HepG2 (cell line): Measurements from ENCODE around the gene BCL2L2. TPM values are rescaled to one million over a fixed set of nuclear protein-coding genes. Genes with fewer than 3 reads are reported as not detected.

Source experiments
- ATF7-NPFF ChIP-seq: sonication (generic); formaldehyde crosslinking; IDR thresholded peaks from 2 replicates; pipeline ENCODE4 v1.8.1; 2023; ENCODE audit warnings: mild to moderate bottlenecking, low read depth, missing genetic modification reagents, moderate library complexity
- KDM5A ChIP-seq: fragments of 200-600 bp; sonication (generic); IDR thresholded peaks from 2 replicates; pipeline ENCODE4 v1.7.0; 2018; ENCODE audit warnings: antibody characterized with exemption, mild to moderate bottlenecking, low read length, borderline replicate concordance
- MEIS2 ChIP-seq: sonication (generic); formaldehyde crosslinking; IDR thresholded peaks from 2 replicates; pipeline ENCODE4 v1.9.0; 2021; ENCODE audit warnings: mild to moderate bottlenecking, missing genetic modification reagents
- MTF2 ChIP-seq: sonication (generic); formaldehyde crosslinking; IDR thresholded peaks from 2 replicates; pipeline ENCODE4 v1.5.0; 2020; ENCODE audit warnings: missing genetic modification reagents, borderline replicate concordance
- YEATS4 ChIP-seq: sonication (generic); formaldehyde crosslinking; IDR thresholded peaks from 2 replicates; pipeline ENCODE4 v1.4.0; 2020; ENCODE audit warnings: missing genetic modification reagents, borderline replicate concordance
- ZNF841 ChIP-seq: sonication (generic); formaldehyde crosslinking; IDR thresholded peaks from 2 replicates; pipeline ENCODE4 v1.8.1; 2023; ENCODE audit warnings: missing genetic modification reagents, borderline replicate concordance
- polyA plus RNA-seq, 8 experiments: library from polyadenylated mRNA; depleted of rRNA in 3 of 8; stranded (reverse) in 7 of 8; unstranded in 1 of 8; fragments of >200 nt; fragmentation: Illumina TruSeq in 4 of 8; extraction: Trizol in 4 of 8; gene quantifications; 2 replicates each; pipeline versions ENCODE4 v1.2.1 to v1.2.3, GENCODE V29; 2011 to 2016; ENCODE audit warnings: low read depth in 4 of 8, missing spikeins in 1 of 8, mixed read lengths in 1 of 8; ENCODE audit not compliant: insufficient read depth in 1 of 8
- total RNA-seq, 5 experiments: library from RNA; depleted of rRNA; stranded (reverse); fragments of >200 nt; fragmentation: Illumina TruSeq; extraction: Trizol; gene quantifications; 2 replicates each; pipeline ENCODE4 v1.2.3, GENCODE V29; 2016; ENCODE audit warnings: low read depth in 1 of 5
- TF ChIP-seq, protein P1 (sequence below): sonication (generic); formaldehyde crosslinking; IDR thresholded peaks from 2 replicates; pipeline ENCODE4; 2020; ENCODE audit warnings: missing genetic modification reagents, mild to moderate bottlenecking, borderline replicate concordance
- TF ChIP-seq, protein P2 (sequence below): IDR thresholded peaks from 2 replicates; pipeline ENCODE4 v1.4.0; 2020; ENCODE audit warnings: mild to moderate bottlenecking, missing genetic modification reagents
- TF ChIP-seq, protein P3 (sequence below): sonication (generic); formaldehyde crosslinking; IDR thresholded peaks from 2 replicates; pipeline ENCODE4 v1.5.0; 2020; ENCODE audit warnings: mild to moderate bottlenecking, missing genetic modification reagents

The BCL2L2 gene
- total and polyA plus RNA-seq, 2 of the 13 experiments (the other 11 are each of a cell fraction or from before 2014, with no cell fraction given) = 28.1 to 49.8 TPM

DNA sequence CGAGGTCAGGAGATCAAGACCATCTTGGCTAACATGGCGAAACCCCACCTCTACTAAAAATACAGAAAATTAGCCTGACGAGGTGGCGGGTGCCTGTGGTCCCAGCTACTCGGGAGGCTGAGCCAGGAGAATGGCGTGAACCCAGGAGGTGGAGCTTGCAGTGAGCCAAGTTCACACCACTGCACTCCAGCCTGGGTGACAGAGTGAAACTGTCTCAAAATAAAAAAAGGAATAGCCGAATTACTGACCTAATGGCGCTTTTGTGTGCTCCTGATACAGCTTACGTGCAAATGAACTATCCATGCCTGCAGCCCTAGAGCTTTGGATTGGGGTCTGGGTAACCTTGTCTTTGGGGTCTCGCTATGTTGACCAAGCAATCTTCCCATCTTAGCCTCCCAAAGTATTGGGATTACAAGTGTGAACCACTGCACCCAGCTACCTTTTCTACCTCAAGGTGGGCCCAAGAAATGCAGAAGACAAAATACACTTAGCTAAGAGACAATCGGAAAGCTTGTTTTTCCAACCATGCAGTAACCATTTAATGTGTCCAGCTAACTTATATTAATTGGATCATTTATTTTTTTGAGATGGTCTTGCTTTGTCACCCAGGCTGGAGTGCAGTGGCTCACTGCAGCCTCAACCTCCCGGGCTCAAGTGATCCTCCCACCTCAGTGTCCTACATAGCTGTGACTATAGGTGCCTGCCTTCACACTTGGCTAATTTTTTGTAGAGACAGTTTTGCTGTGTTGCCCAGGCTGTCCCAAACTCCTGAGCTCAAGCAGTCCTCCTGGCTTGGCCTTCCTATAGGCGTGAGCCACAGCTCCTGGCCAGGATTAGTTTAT, 20.1 kb downstream of the BCL2L2 start (continued):
- TF ChIP-seq, protein P1, sequence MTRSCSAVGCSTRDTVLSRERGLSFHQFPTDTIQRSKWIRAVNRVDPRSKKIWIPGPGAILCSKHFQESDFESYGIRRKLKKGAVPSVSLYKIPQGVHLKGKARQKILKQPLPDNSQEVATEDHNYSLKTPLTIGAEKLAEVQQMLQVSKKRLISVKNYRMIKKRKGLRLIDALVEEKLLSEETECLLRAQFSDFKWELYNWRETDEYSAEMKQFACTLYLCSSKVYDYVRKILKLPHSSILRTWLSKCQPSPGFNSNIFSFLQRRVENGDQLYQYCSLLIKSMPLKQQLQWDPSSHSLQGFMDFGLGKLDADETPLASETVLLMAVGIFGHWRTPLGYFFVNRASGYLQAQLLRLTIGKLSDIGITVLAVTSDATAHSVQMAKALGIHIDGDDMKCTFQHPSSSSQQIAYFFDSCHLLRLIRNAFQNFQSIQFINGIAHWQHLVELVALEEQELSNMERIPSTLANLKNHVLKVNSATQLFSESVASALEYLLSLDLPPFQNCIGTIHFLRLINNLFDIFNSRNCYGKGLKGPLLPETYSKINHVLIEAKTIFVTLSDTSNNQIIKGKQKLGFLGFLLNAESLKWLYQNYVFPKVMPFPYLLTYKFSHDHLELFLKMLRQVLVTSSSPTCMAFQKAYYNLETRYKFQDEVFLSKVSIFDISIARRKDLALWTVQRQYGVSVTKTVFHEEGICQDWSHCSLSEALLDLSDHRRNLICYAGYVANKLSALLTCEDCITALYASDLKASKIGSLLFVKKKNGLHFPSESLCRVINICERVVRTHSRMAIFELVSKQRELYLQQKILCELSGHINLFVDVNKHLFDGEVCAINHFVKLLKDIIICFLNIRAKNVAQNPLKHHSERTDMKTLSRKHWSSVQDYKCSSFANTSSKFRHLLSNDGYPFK (CRISPR knock-in tag) = 0 out of 2 replicates have a peak, but pooled peaks have one; percentile 14
- TF ChIP-seq MTF2 (CRISPR knock-in tag) = no peak
- no peak for TF ChIP-seq ZNF841
- TF ChIP-seq, protein P2, sequence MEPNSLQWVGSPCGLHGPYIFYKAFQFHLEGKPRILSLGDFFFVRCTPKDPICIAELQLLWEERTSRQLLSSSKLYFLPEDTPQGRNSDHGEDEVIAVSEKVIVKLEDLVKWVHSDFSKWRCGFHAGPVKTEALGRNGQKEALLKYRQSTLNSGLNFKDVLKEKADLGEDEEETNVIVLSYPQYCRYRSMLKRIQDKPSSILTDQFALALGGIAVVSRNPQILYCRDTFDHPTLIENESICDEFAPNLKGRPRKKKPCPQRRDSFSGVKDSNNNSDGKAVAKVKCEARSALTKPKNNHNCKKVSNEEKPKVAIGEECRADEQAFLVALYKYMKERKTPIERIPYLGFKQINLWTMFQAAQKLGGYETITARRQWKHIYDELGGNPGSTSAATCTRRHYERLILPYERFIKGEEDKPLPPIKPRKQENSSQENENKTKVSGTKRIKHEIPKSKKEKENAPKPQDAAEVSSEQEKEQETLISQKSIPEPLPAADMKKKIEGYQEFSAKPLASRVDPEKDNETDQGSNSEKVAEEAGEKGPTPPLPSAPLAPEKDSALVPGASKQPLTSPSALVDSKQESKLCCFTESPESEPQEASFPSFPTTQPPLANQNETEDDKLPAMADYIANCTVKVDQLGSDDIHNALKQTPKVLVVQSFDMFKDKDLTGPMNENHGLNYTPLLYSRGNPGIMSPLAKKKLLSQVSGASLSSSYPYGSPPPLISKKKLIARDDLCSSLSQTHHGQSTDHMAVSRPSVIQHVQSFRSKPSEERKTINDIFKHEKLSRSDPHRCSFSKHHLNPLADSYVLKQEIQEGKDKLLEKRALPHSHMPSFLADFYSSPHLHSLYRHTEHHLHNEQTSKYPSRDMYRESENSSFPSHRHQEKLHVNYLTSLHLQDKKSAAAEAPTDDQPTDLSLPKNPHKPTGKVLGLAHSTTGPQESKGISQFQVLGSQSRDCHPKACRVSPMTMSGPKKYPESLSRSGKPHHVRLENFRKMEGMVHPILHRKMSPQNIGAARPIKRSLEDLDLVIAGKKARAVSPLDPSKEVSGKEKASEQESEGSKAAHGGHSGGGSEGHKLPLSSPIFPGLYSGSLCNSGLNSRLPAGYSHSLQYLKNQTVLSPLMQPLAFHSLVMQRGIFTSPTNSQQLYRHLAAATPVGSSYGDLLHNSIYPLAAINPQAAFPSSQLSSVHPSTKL = no peak; the same call in 1 of the 2 replicates
- no peak for TF ChIP-seq MEIS2
- TF ChIP-seq, protein P3, sequence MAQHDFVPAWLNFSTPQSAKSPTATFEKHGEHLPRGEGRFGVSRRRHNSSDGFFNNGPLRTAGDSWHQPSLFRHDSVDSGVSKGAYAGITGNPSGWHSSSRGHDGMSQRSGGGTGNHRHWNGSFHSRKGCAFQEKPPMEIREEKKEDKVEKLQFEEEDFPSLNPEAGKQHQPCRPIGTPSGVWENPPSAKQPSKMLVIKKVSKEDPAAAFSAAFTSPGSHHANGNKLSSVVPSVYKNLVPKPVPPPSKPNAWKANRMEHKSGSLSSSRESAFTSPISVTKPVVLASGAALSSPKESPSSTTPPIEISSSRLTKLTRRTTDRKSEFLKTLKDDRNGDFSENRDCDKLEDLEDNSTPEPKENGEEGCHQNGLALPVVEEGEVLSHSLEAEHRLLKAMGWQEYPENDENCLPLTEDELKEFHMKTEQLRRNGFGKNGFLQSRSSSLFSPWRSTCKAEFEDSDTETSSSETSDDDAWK (CRISPR knock-in tag) = no peak
- TF ChIP-seq ATF7-NPFF (CRISPR knock-in tag) = peak; percentile 70; the same call in 1 of the 2 replicates
- TF ChIP-seq KDM5A = no peak
- TF ChIP-seq YEATS4 (CRISPR knock-in tag) = no peak
